ENCODE data around the gene SIX5. TPM values are rescaled to one million over a fixed set of nuclear protein-coding genes. Genes with fewer than 3 reads are reported as not detected.

Gene SIX5
- total RNA-seq, 1 donor from 2014 or later = 16.8 TPM

DNA sequence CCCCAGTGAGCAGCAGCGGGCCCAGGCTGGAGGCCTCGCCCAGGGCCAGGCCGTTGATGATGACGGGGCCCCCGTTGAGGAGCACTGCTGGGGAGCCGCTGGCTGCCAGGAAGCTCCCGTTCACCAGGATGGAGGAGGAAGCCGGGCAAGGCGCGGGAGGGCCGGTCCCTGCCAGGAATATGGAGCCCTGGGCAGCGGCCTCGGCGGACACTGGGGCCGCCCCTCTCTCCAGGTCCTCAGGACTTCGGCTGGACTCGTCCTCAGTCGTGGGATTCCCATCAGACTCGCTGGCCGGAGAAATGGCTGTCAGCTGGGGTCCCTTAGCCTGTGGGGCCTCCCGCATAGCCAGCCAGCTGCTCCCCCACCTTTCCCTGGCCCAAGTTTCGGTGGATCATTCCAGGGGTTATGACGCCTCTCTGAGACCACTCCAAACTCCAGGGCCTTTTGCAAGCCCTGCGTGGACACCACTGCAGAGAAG lies 2.1 kb downstream of the SIX5 start:
- TF ChIP-seq, protein P1, sequence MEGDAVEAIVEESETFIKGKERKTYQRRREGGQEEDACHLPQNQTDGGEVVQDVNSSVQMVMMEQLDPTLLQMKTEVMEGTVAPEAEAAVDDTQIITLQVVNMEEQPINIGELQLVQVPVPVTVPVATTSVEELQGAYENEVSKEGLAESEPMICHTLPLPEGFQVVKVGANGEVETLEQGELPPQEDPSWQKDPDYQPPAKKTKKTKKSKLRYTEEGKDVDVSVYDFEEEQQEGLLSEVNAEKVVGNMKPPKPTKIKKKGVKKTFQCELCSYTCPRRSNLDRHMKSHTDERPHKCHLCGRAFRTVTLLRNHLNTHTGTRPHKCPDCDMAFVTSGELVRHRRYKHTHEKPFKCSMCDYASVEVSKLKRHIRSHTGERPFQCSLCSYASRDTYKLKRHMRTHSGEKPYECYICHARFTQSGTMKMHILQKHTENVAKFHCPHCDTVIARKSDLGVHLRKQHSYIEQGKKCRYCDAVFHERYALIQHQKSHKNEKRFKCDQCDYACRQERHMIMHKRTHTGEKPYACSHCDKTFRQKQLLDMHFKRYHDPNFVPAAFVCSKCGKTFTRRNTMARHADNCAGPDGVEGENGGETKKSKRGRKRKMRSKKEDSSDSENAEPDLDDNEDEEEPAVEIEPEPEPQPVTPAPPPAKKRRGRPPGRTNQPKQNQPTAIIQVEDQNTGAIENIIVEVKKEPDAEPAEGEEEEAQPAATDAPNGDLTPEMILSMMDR (IDR thresholded peaks at IDR 0.05) = no peak
- intact Hi-C loops (cut with DNase I) = no loop called here
- Histone ChIP-seq H3K9me3 (no peaks in the 10 kb centered on the region), H3K36me3 (peaks cover 4% of the 10 kb centered on the region), H3K27me3 (ENCODE audit: low read depth) (peaks cover 17% of the 10 kb centered on the region), H3K4me3 (peak overlapping the region; percentile 73), H3K27ac (peak overlapping the region; percentile 89), H3K4me1 (peaks cover 43% of the 10 kb centered on the region)
- no peak for DNase-seq
- ATAC-seq = no peak

DNA sequence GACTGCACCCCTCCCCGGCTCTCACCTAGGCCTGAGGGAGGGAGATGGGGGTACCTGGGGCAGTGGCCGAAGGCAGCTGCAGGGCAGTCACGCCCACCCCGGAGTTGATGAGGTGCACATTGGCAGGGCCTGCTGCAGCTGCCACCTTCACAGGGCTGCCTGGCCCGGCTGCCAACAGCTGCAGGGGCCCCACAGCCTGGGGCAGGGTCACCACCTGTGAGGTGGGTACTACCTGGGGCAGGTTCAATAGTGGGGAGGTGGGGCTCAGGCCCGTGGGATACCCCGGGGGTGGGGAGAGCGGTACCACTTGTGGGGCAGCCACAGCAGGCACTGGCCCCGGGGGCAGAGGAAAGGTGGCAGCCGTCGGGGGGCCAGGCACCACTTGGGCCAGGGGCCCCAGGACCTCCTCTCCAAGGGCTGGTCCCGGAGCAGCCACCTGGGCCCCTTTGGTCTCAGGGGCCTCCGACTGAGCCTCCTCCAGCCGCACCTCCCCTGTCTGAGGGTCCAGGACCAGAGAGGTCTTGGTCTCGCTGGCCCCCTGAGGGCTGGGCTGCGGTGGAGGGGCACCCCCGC lies 2.7 kb downstream of the SIX5 start:
- Histone ChIP-seq H3K27me3 (ENCODE audit: low read depth) (peaks cover 15% of the 10 kb centered on the region), H3K4me3 (peak overlapping the region; percentile 73), H3K36me3 (peaks cover 2% of the 10 kb centered on the region), H3K27ac (peak overlapping the region; percentile 89), H3K9me3 (no peaks in the 10 kb centered on the region), H3K4me1 (peaks cover 41% of the 10 kb centered on the region)
- TF ChIP-seq, protein P1 (IDR thresholded peaks at IDR 0.05) = no peak
- intact Hi-C loops (cut with DNase I) = no loop called here
- ATAC-seq (no peak), DNase-seq (no peak)

DNA sequence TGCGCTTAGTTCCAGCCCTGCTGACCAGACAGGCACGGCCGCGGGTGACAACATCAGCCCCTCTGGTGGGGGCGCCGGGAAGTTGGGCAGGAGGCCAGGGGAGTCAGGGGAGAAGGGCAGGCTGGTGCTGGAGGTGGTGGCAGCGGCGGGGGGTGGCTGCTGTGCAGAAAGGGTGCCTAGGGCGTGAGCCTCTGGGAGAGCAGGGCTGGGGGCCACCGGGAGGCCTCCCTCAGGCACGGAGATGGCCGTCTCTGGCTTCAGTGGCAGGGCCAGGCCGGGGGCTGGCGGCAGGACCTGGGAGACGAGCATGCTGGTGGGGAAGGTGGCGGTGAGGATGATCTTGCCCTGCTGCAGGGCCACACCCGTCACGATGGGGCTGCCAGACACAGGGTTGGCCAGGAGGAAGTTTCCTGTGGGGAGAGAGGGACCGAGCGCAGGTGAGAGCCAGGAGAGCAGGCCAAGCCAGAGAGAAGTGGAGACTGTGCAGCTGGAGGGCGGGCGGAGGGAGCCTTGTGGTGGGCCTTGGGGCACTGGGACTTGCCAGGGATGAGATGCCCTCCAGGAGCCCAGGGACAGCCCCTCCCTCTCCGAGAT lies 3.3 kb downstream of the SIX5 start:
- H3K4me3 ChIP-seq = no peak overlapping the region
- DNase-seq (no peak), ATAC-seq (no peak)
- intact Hi-C loops (cut with DNase I) = no loop called here
- TF ChIP-seq, protein P1 (IDR thresholded peaks at IDR 0.05) = no peak
- H3K9me3 ChIP-seq = no peaks in the 10 kb centered on the region
- H3K36me3 ChIP-seq = no peaks in the 10 kb centered on the region
- H3K27me3 ChIP-seq (ENCODE audit: low read depth) = peaks cover 11% of the 10 kb centered on the region
- H3K27ac ChIP-seq = no peak overlapping the region
- H3K4me1 ChIP-seq = peaks cover 36% of the 10 kb centered on the region

DNA sequence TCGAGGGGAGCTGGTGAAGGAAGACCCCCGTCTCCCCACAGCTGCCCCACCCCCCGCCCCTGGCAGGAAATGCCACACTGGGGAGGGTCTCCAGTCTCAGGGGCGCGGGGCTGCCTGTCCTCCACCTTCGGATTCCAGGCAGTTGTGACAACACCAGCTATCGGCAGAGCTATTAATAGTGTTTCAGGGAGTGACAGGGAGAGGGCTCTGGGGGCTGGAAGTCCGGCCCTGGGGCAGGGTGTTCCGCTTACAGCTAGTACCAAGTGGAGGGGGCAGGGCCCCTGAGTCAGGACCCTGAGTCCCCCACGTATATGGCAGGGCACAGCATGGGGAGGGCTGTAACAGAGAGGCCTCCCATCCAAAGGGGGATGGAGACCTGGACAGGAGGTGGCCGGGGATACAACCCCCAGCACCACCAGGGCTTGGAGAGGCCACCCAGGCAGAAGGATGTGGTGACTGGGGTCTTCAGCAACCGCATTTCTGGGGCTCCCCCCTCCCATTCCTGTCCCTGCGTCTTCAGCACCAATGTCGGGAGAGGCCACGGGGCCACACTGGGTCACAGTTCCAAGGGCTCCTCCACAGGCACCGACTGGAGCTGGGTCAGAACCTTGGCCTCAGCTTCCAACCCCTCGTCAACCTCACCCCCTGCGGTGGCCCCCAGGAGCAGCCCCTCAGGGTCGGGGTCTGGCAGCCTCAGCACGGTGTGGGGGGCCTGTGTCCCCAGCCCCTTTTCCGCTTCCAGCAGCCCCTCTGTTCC lies 3.9 kb downstream of the SIX5 start:
- TF ChIP-seq, protein P1 (IDR thresholded peaks at IDR 0.05) = no peak
- intact Hi-C loops (cut with DNase I) = no loop called here
- DNase-seq (no peak), ATAC-seq (no peak)
- H3K4me3 ChIP-seq = no peak overlapping the region
- H3K27ac ChIP-seq = peak overlapping the region; percentile 11
- peaks cover 33% of the 10 kb centered on the region for H3K4me1 ChIP-seq
- no peaks in the 10 kb centered on the region for H3K36me3 ChIP-seq
- H3K27me3 ChIP-seq (ENCODE audit: low read depth) = peaks cover 10% of the 10 kb centered on the region
- no peaks in the 10 kb centered on the region for H3K9me3 ChIP-seq

DNA sequence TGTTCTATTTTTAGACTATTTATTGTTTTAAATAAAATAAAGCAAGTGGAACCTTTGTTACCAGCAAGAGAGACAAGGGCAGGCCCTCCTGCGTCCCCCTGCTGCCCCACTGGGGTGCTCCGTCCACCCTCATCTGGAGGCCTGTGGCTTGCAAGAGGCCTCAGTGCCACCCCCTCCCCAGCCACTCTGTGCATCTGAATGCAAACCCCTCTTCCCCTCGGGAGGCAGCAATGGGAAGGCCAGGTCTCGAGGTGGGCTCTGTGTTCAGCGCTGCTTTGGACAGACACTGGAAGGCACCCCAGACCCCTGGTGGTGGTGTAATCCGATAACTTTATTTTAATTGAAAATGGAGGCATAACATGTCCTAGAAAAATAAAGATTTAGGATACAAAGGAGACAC lies 4.6 kb downstream of the SIX5 start:
- TF ChIP-seq, protein P1 (IDR thresholded peaks at IDR 0.05) = no peak
- DNase-seq (no peak), ATAC-seq (no peak)
- intact Hi-C loops (cut with DNase I) = no loop called here
- H3K9me3 ChIP-seq = no peaks in the 10 kb centered on the region
- H3K27me3 ChIP-seq (ENCODE audit: low read depth) = peaks cover 10% of the 10 kb centered on the region
- H3K4me1 ChIP-seq = peaks cover 33% of the 10 kb centered on the region
- H3K36me3 ChIP-seq = no peaks in the 10 kb centered on the region
- no peak overlapping the region for H3K4me3 ChIP-seq
- peak overlapping the region; percentile 11 for H3K27ac ChIP-seq

Data from lower lobe of right lung (tissue), 2 donors.